Loucy (cell line): ENCODE data around the gene LCK.

ENCODE experiments used
- H2AFZ ChIP-seq: fragments of 200-600 bp; sonication (generic); 2 replicates; pipeline ENCODE4 v1.6.0; 2016; ENCODE audit warnings: antibody characterized with exemption, mild to moderate bottlenecking, low read length, moderate library complexity
- H3F3A ChIP-seq: fragments of 200-600 bp; 2 replicates; pipeline ENCODE4 v1.6.0; 2016; ENCODE audit warnings: antibody characterized with exemption, low read depth, mild to moderate bottlenecking
- H3K27me3 ChIP-seq: fragments of 200-600 bp; sonication (generic); 2 replicates; pipeline ENCODE4 v1.6.1; 2014; ENCODE audit warnings: low read length, mild to moderate bottlenecking; ENCODE audit not compliant: insufficient read depth, poor library complexity, severe bottlenecking
- H3K36me3 ChIP-seq: fragments of 200-600 bp; sonication (generic); 2 replicates; pipeline ENCODE4 v1.6.1; 2016; ENCODE audit warnings: low read length; ENCODE audit not compliant: insufficient read depth
- H3K4me1 ChIP-seq: fragments of 200-600 bp; sonication (generic); 2 replicates; pipeline ENCODE4 v1.5.1; 2014; ENCODE audit warnings: low read length, mild to moderate bottlenecking; ENCODE audit not compliant: insufficient read depth, poor library complexity, severe bottlenecking
- H3K4me2 ChIP-seq: fragments of 200-600 bp; sonication (generic); 2 replicates; pipeline ENCODE4 v1.6.0; 2014; ENCODE audit warnings: antibody characterized with exemption, low read length, low read depth, mild to moderate bottlenecking; ENCODE audit not compliant: poor library complexity, severe bottlenecking
- H3K4me3 ChIP-seq: fragments of 200-600 bp; sonication (generic); 2 replicates; pipeline ENCODE4 v1.5.1; 2014; ENCODE audit warnings: low read length, mild to moderate bottlenecking, mixed read lengths; ENCODE audit not compliant: poor library complexity, severe bottlenecking
- H3K79me2 ChIP-seq: fragments of 200-600 bp; sonication (generic); 2 replicates; pipeline ENCODE4 v1.6.1; 2014; ENCODE audit warnings: low read length; ENCODE audit not compliant: insufficient read depth
- H3K9ac ChIP-seq: fragments of 200-600 bp; sonication (generic); 2 replicates; pipeline ENCODE4 v1.6.0; 2014; ENCODE audit warnings: mild to moderate bottlenecking, low read depth, low read length, moderate library complexity; ENCODE audit not compliant: poor library complexity, severe bottlenecking
- H3K9me2 ChIP-seq: fragments of 200-600 bp; sonication (generic); replicated peaks from 2 replicates; pipeline ENCODE4 v1.6.1; 2016; ENCODE audit warnings: low read depth, low read length, mixed read lengths
- H3K9me3 ChIP-seq: fragments of 200-600 bp; sonication (generic); 2 replicates; pipeline ENCODE4 v1.6.1; 2014; ENCODE audit warnings: mild to moderate bottlenecking, antibody characterized with exemption, low read length, low read depth; ENCODE audit not compliant: insufficient read depth
- H4K20me1 ChIP-seq: fragments of 200-600 bp; sonication (generic); 2 replicates; pipeline ENCODE4 v1.6.0; 2014; ENCODE audit warnings: antibody characterized with exemption, low read length, mild to moderate bottlenecking; ENCODE audit not compliant: insufficient read depth, poor library complexity, severe bottlenecking
- CTCF ChIP-seq: fragments of 200-600 bp; sonication (generic); conservative IDR thresholded peaks from 2 replicates; pipeline ENCODE4 v1.5.1; 2014; ENCODE audit warnings: mild to moderate bottlenecking, antibody characterized with exemption, low read length
- EZH2phosphoT487 ChIP-seq: fragments of 200-600 bp; IDR thresholded peaks from 2 replicates; pipeline ENCODE4 v1.6.1; 2018; ENCODE audit warnings: antibody characterized with exemption, mild to moderate bottlenecking, moderate library complexity, borderline replicate concordance

The LCK gene

GRCh38 chr1:32208469-32208868, 42.6 kb upstream of the LCK start:
- H3K36me3 ChIP-seq, result no peaks in the 10 kb centered on the region
- H2AFZ ChIP-seq, result no peak overlapping the region
- H3K4me2 ChIP-seq, result no peak overlapping the region
- no peaks in the 10 kb centered on the region for H3K9me3 ChIP-seq
- no peaks in the 10 kb centered on the region for H4K20me1 ChIP-seq
- no peaks in the 10 kb centered on the region for H3K27me3 ChIP-seq
- H3K9me2 ChIP-seq, result no peaks in the 10 kb centered on the region
- no peak overlapping the region for H3K9ac ChIP-seq
- H3K4me3 ChIP-seq, result no peak overlapping the region
- H3K79me2 ChIP-seq, result no peaks in the 10 kb centered on the region
- TF ChIP-seq EZH2phosphoT487 (no peak), CTCF (no peak)
- H3F3A ChIP-seq, result no peaks in the 10 kb centered on the region; the same call in 1 of the 2 replicates
- H3K4me1 ChIP-seq, result peaks cover 18% of the 10 kb centered on the region

- H3K9me2 ChIP-seq, result no peaks in the 10 kb centered on the region
- no peak for TF ChIP-seq EZH2phosphoT487
- TF ChIP-seq CTCF, result no peak
- no peaks in the 10 kb centered on the region for H4K20me1 ChIP-seq
- H3K4me3 ChIP-seq, result no peak within 1 kb of the TSS
- no peaks in the 10 kb centered on the region for H3K9me3 ChIP-seq
- H3K9ac ChIP-seq, result no peak within 1 kb of the TSS
- no peaks in the 10 kb centered on the region for H3K36me3 ChIP-seq
- peaks cover 13% of the 10 kb centered on the region for H3K4me1 ChIP-seq
- H3K27me3 ChIP-seq, result no peaks in the 10 kb centered on the region
- H3K4me2 ChIP-seq, result no peak within 1 kb of the TSS
- no peaks in the 10 kb centered on the region; the same call in 1 of the 2 replicates for H3F3A ChIP-seq
- no peaks in the 10 kb centered on the region for H3K79me2 ChIP-seq
- no peak within 1 kb of the TSS for H2AFZ ChIP-seq
These were observed 42.2 kb upstream of the LCK start, which contains the start of gene DCDC2B for GRCh38 chr1:32208891-32209328. TSS of gene DCDC2B (plus strand) at chr1:32209089. CDS start at chr1:32209094, 5 bp downstream.

- Histone ChIP-seq H3K27me3 (no peaks in the 10 kb centered on the region), H3K36me3 (no peaks in the 10 kb centered on the region), H3K9me2 (no peaks in the 10 kb centered on the region), H3K4me2 (no peak overlapping the region), H4K20me1 (no peaks in the 10 kb centered on the region), H3K79me2 (no peaks in the 10 kb centered on the region), H3K4me1 (peaks cover under 1% of the 10 kb centered on the region), H2AFZ (no peak overlapping the region), H3K9me3 (no peaks in the 10 kb centered on the region), H3K9ac (no peak overlapping the region), H3K4me3 (no peak overlapping the region), H3F3A (no peaks in the 10 kb centered on the region)
- TF ChIP-seq CTCF (peak; percentile 95), EZH2phosphoT487 (no peak)
These were observed 35.2 kb upstream of the LCK start for GRCh38 chr1:32215629-32216480.
